ENCODE results near the gene TDRD10.

GRCh38 chr1:154590756-154591155 lies 88.7 kb downstream of the TDRD10 start:
- no peak for TF ChIP-seq EZH2 (IDR thresholded peaks at IDR 0.05; ENCODE audit: borderline replicate concordance, low read depth, low read length, severe bottlenecking)
- TF ChIP-seq CTCF (IDR thresholded peaks at IDR 0.05; ENCODE audit: borderline replicate concordance, extremely low read depth, low read length, poor library complexity, severe bottlenecking): no peak
